ENCODE data around the gene C10orf95. TPM values are rescaled to one million over a fixed set of nuclear protein-coding genes. Genes with fewer than 3 reads are reported as not detected.

C10orf95 gene
- total RNA-seq, 4 donors from 2014 or later, result 1.4 TPM; not detected in 3

- Histone ChIP-seq H3K9me3 (no peaks in the 10 kb centered on the region), H3K36me3 (peaks cover 0 to 22% (median 7%) of the 10 kb centered on the region in 3 donors), H3K4me1 (peaks cover 0 to 63% (median 36%) of the 10 kb centered on the region in 4 donors), H3K4me3 (peak overlapping the region; percentile 67 to 99 (median 93)), H3K27ac (peak overlapping the region; percentile 47 to 90 (median 86)), H3K27me3 (peaks cover 0 to 26% of the 10 kb centered on the region in 2 donors)
- no peak for DNase-seq (ENCODE audit: low spot score in 2 of 2)
- WGBS, 2 donors, result 0% methylated on average over 10 of the region's 14 CpGs
- TF ChIP-seq CTCF (IDR thresholded peaks at IDR 0.05) (no peak), EP300 (IDR thresholded peaks at IDR 0.05) (no peak), POLR2A (IDR thresholded peaks at IDR 0.05) (no peak)
Observed at GRCh38 chr10:102421507-102421756, 29.9 kb downstream of the C10orf95 start.

- Histone ChIP-seq H3K36me3 (peaks cover 0 to 22% (median 7%) of the 10 kb centered on the region in 3 donors), H3K27me3 (peaks cover 0 to 31% of the 10 kb centered on the region in 2 donors), H3K4me3 (peak within 1 kb of the TSS; percentile 67 to 99 (median 93)), H3K9me3 (no peaks in the 10 kb centered on the region), H3K4me1 (peaks cover 0 to 59% (median 36%) of the 10 kb centered on the region in 4 donors), H3K27ac (peak within 1 kb of the TSS; percentile 47 to 90 (median 86))
- peak; percentile 68 to 92 for TF ChIP-seq EP300 (IDR thresholded peaks at IDR 0.05)
- TF ChIP-seq POLR2A (IDR thresholded peaks at IDR 0.05), result peak in 1 of 2 donors; percentile 41
- TF ChIP-seq CTCF (IDR thresholded peaks at IDR 0.05), result peak in 2 of 5 experiments; percentile 40 to 66
- peak; percentile 96 to 98 for DNase-seq (ENCODE audit: low spot score in 2 of 2)
- WGBS, 2 donors, result 0 to 1% methylated on average over 38 to 45 of the region's 66 CpGs
Observed at GRCh38 chr10:102420714-102421506, 30.4 kb downstream of the C10orf95 start, which contains the start of gene FBXL15. TSS of gene FBXL15 (plus strand) at chr10:102420836. CDS start at chr10:102421130, 294 bp downstream.

- peak overlapping the region; percentile 47 to 90 (median 86) for H3K27ac ChIP-seq
- peak overlapping the region; percentile 67 to 99 (median 93) for H3K4me3 ChIP-seq
- peaks cover 0 to 37% of the 10 kb centered on the region in 2 donors for H3K27me3 ChIP-seq
- H3K36me3 ChIP-seq, result peaks cover 0 to 22% (median 7%) of the 10 kb centered on the region in 3 donors
- no peak for TF ChIP-seq CTCF (IDR thresholded peaks at IDR 0.05)
- peaks cover 0 to 52% (median 36%) of the 10 kb centered on the region in 4 donors for H3K4me1 ChIP-seq
- 0 to 4% methylated on average over 20 to 21 of the region's 21 CpGs for WGBS, 2 donors
- no peaks in the 10 kb centered on the region for H3K9me3 ChIP-seq
- no peak for DNase-seq (ENCODE audit: low spot score in 2 of 2)
Observed at GRCh38 chr10:102420181-102420713, 31.1 kb downstream of the C10orf95 start.

- 0 to 2% methylated on average over 53 to 54 of the region's 54 CpGs for WGBS, 2 donors
- TF ChIP-seq EP300 (IDR thresholded peaks at IDR 0.05), result no peak
- no peak for TF ChIP-seq POLR2A (IDR thresholded peaks at IDR 0.05)
- no peak for TF ChIP-seq CTCF (IDR thresholded peaks at IDR 0.05)
- Histone ChIP-seq H3K4me3 (peak overlapping the region; percentile 67 to 99 (median 93)), H3K27ac (peak overlapping the region in 1 of 4 donors; percentile 90), H3K4me1 (peaks cover 0 to 46% (median 36%) of the 10 kb centered on the region in 4 donors), H3K36me3 (peaks cover 0 to 15% (median 7%) of the 10 kb centered on the region in 3 donors), H3K9me3 (no peaks in the 10 kb centered on the region), H3K27me3 (peaks cover 0 to 44% of the 10 kb centered on the region in 2 donors)
- DNase-seq (ENCODE audit: low spot score in 2 of 2), result peak in 1 of 2 donors; percentile 30
Observed at GRCh38 chr10:102419269-102420180, 31.8 kb downstream of the C10orf95 start.
